HG03175 (cell line): ENCODE data around the gene CDK16.

Experiments
- ATAC-seq: cut with Tn5 transposase; IDR thresholded peaks from one replicate; pipeline ENCODE4 v1.9.1; 2021; ENCODE audit warnings: mild to moderate bottlenecking, moderate library complexity; ENCODE audit not compliant: unreplicated experiment

The CDK16 gene

GRCh38 chrX:47185241-47185640 lies 33.2 kb upstream of the CDK16 start:
- no peak for ATAC-seq

GRCh38 chrX:47186096-47186740 lies 32.3 kb upstream of the CDK16 start:
- ATAC-seq = no peak

GRCh38 chrX:47187106-47187677 lies 31.3 kb upstream of the CDK16 start:
- ATAC-seq = no peak

GRCh38 chrX:47189906-47190305 lies 28.6 kb upstream of the CDK16 start:
- no peak for ATAC-seq

- peak; percentile 63 for ATAC-seq
Measured at GRCh38 chrX:47190445-47191269, 27.8 kb upstream of the CDK16 start.

GRCh38 chrX:47191331-47191730 lies 27.1 kb upstream of the CDK16 start:
- ATAC-seq = peak; percentile 27

- no peak for ATAC-seq
Measured at GRCh38 chrX:47191806-47192401, 26.6 kb upstream of the CDK16 start.

GRCh38 chrX:47193475-47194193 lies 24.8 kb upstream of the CDK16 start, which contains the start of gene UBA1:
TSS of gene UBA1 (plus strand) at chrX:47193829. CDS start at chrX:47198803, 4,974 bp downstream.
- ATAC-seq = peak; percentile 57

GRCh38 chrX:47194194-47194787 lies 24.2 kb upstream of the CDK16 start:
- ATAC-seq = no peak

- no peak for ATAC-seq
Measured at GRCh38 chrX:47196098-47196497, 22.4 kb upstream of the CDK16 start.

GRCh38 chrX:47197526-47197925 lies 21.0 kb upstream of the CDK16 start:
- ATAC-seq = no peak

- no peak for ATAC-seq
Measured at GRCh38 chrX:47198026-47198686, 20.3 kb upstream of the CDK16 start.

GRCh38 chrX:47198687-47199080 lies 19.8 kb upstream of the CDK16 start:
- ATAC-seq = no peak

GRCh38 chrX:47199286-47199685 lies 19.2 kb upstream of the CDK16 start:
- no peak for ATAC-seq

GRCh38 chrX:47200385-47201150 lies 17.9 kb upstream of the CDK16 start:
- no peak for ATAC-seq

- ATAC-seq = no peak
Measured at GRCh38 chrX:47201345-47201944, 17.0 kb upstream of the CDK16 start.

GRCh38 chrX:47202316-47202715 lies 16.2 kb upstream of the CDK16 start:
- ATAC-seq = no peak

GRCh38 chrX:47202877-47203276 lies 15.6 kb upstream of the CDK16 start:
- no peak for ATAC-seq

- no peak for ATAC-seq
Measured at GRCh38 chrX:47204970-47205369, 13.5 kb upstream of the CDK16 start.
